HG03439 (cell line): ENCODE data around the gene BZW1.

Experiments
- ATAC-seq: cut with Tn5 transposase; IDR thresholded peaks from one replicate; pipeline ENCODE4 v1.9.1; 2021; ENCODE audit warnings: mild to moderate bottlenecking, moderate library complexity; ENCODE audit not compliant: unreplicated experiment

The BZW1 gene

DNA sequence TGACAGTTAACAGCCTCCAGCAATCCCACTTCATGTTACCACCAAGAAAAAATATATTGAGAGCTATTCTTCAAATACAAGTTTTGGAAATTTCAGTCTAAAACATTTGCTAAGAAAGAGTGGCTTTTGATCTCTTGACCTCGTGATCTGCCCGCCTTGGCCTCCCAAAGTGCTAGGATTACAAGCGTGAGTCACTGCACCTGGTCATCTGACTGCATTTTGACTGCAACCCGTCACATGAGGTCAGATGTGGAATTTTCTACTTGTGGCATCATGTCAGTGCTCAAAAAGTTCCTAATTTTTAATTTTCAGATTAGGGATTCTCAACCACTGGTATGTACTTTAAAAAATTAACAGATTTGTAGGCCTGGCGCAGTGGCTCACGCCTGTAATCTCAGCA lies 61.9 kb downstream of the BZW1 start:
- no peak for ATAC-seq
